ENCODE data around the gene PHOX2B.
"Not testable (repeated sequence)": the region's sequence is repeated elsewhere in the genome, so short reads cannot be mapped to it uniquely, and the experiment has no call there.

The PHOX2B gene

DNA sequence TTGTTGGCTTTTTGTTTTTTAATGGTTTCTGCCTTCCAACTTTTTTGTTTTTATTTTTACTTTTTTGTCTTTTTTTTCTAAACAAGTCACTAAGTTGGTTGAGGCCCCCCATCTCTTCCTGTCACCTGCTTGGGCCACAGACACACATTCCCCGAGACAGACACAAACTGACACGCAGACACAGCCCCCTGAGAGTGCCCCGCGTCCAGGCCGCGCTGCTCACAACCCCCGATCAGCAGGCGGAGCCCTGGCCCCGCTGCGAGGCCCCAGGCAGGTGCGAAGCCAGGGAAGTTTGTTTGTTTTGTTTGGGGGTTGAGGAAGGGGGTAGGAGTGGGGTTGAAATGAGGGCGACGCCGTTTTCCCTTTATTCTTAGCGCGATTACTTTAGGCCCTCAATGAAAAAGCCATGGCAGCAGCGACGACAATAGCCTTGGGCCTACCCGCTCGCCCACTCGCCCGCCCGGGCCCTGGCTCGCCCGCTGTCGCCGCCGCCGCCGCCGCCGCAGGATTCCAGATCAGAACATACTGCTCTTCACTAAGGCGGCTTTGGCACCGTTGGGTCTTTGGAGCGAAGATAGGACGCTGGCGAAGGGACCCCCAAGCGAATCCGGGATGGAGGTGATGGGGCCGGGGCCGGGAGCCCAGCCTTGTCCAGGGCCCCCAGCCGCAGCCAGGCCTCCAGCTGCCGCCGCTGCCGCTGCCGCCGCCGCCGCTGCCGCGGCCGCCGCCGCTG lies 3.1 kb downstream of the PHOX2B start:
- H3K23ac ChIP-seq (ENCODE audit: low read depth, low read length, poor library complexity) = no peak overlapping the region
- H2BK12ac ChIP-seq (ENCODE audit: low read length) = no peak overlapping the region
- peaks cover 43 to 99% (median 83%) of the 10 kb centered on the region in 3 experiments for H3K27me3 ChIP-seq (ENCODE audit: control insufficient read depth in 3 of 3, insufficient read depth in 3 of 3, low read depth in 1 of 3, low read length in 3 of 3)
- no peak overlapping the region for H3K18ac ChIP-seq (ENCODE audit: low read length)
- no peak overlapping the region for H4K8ac ChIP-seq (ENCODE audit: low read depth, low read length)
- peak overlapping the region in 1 of 2 donors; percentile 47 for H3K4me3 ChIP-seq (ENCODE audit: low read length in 2 of 2)
- H3K9me3 ChIP-seq (replicated peaks in 1 of 2; ENCODE audit: control insufficient read depth in 2 of 2, insufficient read depth in 1 of 2, low read depth in 1 of 2, low read length in 2 of 2) = peaks cover 13 to 17% of the 10 kb centered on the region in 2 donors
- H3K4ac ChIP-seq (ENCODE audit: low read length) = no peak overlapping the region
- no peak overlapping the region for H4K91ac ChIP-seq (ENCODE audit: low read depth, low read length, poor library complexity)
- WGBS, 2 donors (ENCODE audit: extremely low coverage in 2 of 2, insufficient read length in 2 of 2, insufficient replicate concordance in 1 of 2) = no CpG with 5 or more reads among the region's 54 CpGs
- H3K27ac ChIP-seq (replicated peaks; ENCODE audit: low read length) = no peak overlapping the region
- no peaks in the 10 kb centered on the region for H3K79me1 ChIP-seq (ENCODE audit: low read depth, low read length)
- H2AFZ ChIP-seq (ENCODE audit: low read length) = no peak overlapping the region
- H2BK120ac ChIP-seq (ENCODE audit: low read depth, low read length) = no peak overlapping the region
- H2BK5ac ChIP-seq (ENCODE audit: low read length) = no peak overlapping the region
- H3K9ac ChIP-seq (ENCODE audit: low read depth, low read length, poor library complexity) = no peak overlapping the region
- DNase-seq (ENCODE audit: low spot score) = no peak
- H2BK15ac ChIP-seq (ENCODE audit: low read length) = no peak overlapping the region
- no peaks in the 10 kb centered on the region for H3K36me3 ChIP-seq (replicated peaks in 1 of 2; ENCODE audit: control insufficient read depth in 2 of 2, insufficient read depth in 2 of 2, low read length in 2 of 2)
- no peak overlapping the region for H3K14ac ChIP-seq (ENCODE audit: low read length)
- H3K4me2 ChIP-seq (ENCODE audit: insufficient read depth, low read length, poor library complexity, severe bottlenecking) = peak overlapping the region; percentile 28
- no peaks in the 10 kb centered on the region for H3K4me1 ChIP-seq (ENCODE audit: control insufficient read depth in 2 of 2, insufficient read depth in 1 of 2, low read depth in 1 of 2, low read length in 2 of 2)
- H2AK5ac ChIP-seq (ENCODE audit: low read depth, low read length) = no peak overlapping the region

DNA sequence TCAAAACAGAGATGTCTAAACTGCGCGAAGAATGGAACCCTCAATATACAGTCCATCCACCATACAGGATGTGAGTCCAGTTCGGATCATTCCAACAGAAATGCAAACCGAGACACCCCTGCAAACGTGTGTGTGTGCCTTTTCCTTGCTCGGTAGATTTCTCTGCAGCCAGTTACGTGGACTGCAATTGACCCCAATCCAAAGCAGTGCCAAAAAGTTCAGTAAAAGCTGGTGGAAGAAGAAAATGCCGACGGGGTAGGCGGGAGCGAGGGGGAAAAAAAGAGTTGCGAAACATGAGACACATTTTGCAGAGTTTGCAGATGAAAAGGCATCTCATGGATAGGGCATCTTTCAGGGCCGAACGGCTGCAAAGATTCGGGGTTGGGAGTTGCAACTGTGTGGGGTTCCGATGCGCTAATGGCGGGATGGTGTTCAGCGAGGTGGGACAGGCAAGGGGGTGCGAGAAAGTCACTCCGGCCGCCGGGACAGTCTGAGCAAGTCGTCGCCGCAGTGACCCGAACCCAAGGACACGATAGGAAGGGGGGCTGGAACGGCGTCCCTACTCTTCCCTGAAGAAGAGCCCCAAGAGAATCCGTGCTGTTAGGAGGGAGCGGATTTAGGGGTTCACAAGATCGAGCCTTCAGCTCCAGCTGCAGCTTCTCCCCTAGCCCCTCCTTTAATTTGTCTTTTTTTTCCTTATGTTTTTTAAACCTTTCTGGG lies 3.8 kb downstream of the PHOX2B start:
- no peak overlapping the region for H3K18ac ChIP-seq (ENCODE audit: low read length)
- no peak overlapping the region for H3K14ac ChIP-seq (ENCODE audit: low read length)
- no peak overlapping the region for H4K91ac ChIP-seq (ENCODE audit: low read depth, low read length, poor library complexity)
- no peak overlapping the region for H2BK12ac ChIP-seq (ENCODE audit: low read length)
- no peak overlapping the region for H3K9ac ChIP-seq (ENCODE audit: low read depth, low read length, poor library complexity)
- H2AK5ac ChIP-seq (ENCODE audit: low read depth, low read length) = no peak overlapping the region
- no peak overlapping the region for H3K4ac ChIP-seq (ENCODE audit: low read length)
- no peaks in the 10 kb centered on the region for H3K36me3 ChIP-seq (replicated peaks in 1 of 2; ENCODE audit: control insufficient read depth in 2 of 2, insufficient read depth in 2 of 2, low read length in 2 of 2)
- H2BK120ac ChIP-seq (ENCODE audit: low read depth, low read length) = no peak overlapping the region
- H2AFZ ChIP-seq (ENCODE audit: low read length) = no peak overlapping the region
- H3K27me3 ChIP-seq (ENCODE audit: control insufficient read depth in 3 of 3, insufficient read depth in 3 of 3, low read depth in 1 of 3, low read length in 3 of 3) = peaks cover 41 to 99% (median 76%) of the 10 kb centered on the region in 3 experiments
- no peak overlapping the region for H3K4me3 ChIP-seq (ENCODE audit: low read length in 2 of 2)
- H4K8ac ChIP-seq (ENCODE audit: low read depth, low read length) = no peak overlapping the region
- H3K23ac ChIP-seq (ENCODE audit: low read depth, low read length, poor library complexity) = no peak overlapping the region
- peak; percentile 14 for DNase-seq (ENCODE audit: low spot score)
- WGBS, 2 donors (ENCODE audit: extremely low coverage in 2 of 2, insufficient read length in 2 of 2, insufficient replicate concordance in 1 of 2) = no CpG with 5 or more reads among the region's 33 CpGs
- H3K79me1 ChIP-seq (ENCODE audit: low read depth, low read length) = no peaks in the 10 kb centered on the region
- peaks cover 13 to 17% of the 10 kb centered on the region in 2 donors for H3K9me3 ChIP-seq (replicated peaks in 1 of 2; ENCODE audit: control insufficient read depth in 2 of 2, insufficient read depth in 1 of 2, low read depth in 1 of 2, low read length in 2 of 2)
- no peak overlapping the region for H3K4me2 ChIP-seq (ENCODE audit: insufficient read depth, low read length, poor library complexity, severe bottlenecking)
- no peaks in the 10 kb centered on the region for H3K4me1 ChIP-seq (ENCODE audit: control insufficient read depth in 2 of 2, insufficient read depth in 1 of 2, low read depth in 1 of 2, low read length in 2 of 2)
- H3K27ac ChIP-seq (replicated peaks; ENCODE audit: low read length) = no peak overlapping the region
- no peak overlapping the region for H2BK15ac ChIP-seq (ENCODE audit: low read length)
- no peak overlapping the region for H2BK5ac ChIP-seq (ENCODE audit: low read length)

DNA sequence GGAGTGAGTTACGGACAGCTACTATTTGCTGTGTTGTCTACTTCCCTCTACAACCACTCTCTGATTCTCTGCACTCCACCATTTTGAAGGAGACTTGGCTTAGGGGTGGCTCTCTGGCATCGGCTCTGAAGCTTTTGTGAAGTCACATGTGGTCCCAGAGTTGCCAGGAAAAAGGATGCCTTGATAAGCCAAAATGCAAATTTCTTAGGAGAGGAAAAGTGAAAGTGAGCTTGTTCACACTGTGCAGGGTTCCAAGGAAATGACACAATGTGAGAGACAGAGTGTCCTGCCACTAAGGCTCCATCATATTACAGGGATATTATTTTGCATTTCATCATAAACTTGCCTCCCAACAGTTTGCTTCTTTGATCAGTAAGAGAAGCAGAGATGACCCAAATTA lies 7.2 kb downstream of the PHOX2B start:
- no peaks in the 10 kb centered on the region for H3K4me1 ChIP-seq (ENCODE audit: control insufficient read depth in 2 of 2, insufficient read depth in 1 of 2, low read depth in 1 of 2, low read length in 2 of 2)
- no peak overlapping the region for H2BK5ac ChIP-seq (ENCODE audit: low read length)
- no peaks in the 10 kb centered on the region for H3K36me3 ChIP-seq (replicated peaks in 1 of 2; ENCODE audit: control insufficient read depth in 2 of 2, insufficient read depth in 2 of 2, low read length in 2 of 2)
- H4K8ac ChIP-seq (ENCODE audit: low read depth, low read length) = no peak overlapping the region
- H2BK15ac ChIP-seq (ENCODE audit: low read length) = no peak overlapping the region
- no peak for DNase-seq (ENCODE audit: low spot score)
- H2AK5ac ChIP-seq (ENCODE audit: low read depth, low read length) = no peak overlapping the region
- H3K23ac ChIP-seq (ENCODE audit: low read depth, low read length, poor library complexity) = no peak overlapping the region
- H3K9me3 ChIP-seq (replicated peaks in 1 of 2; ENCODE audit: control insufficient read depth in 2 of 2, insufficient read depth in 1 of 2, low read depth in 1 of 2, low read length in 2 of 2) = peaks cover 13 to 17% of the 10 kb centered on the region in 2 donors
- H3K4me3 ChIP-seq (ENCODE audit: low read length in 2 of 2) = no peak overlapping the region
- H2BK120ac ChIP-seq (ENCODE audit: low read depth, low read length) = no peak overlapping the region
- no peaks in the 10 kb centered on the region for H3K79me1 ChIP-seq (ENCODE audit: low read depth, low read length)
- H3K14ac ChIP-seq (ENCODE audit: low read length) = no peak overlapping the region
- H3K4me2 ChIP-seq (ENCODE audit: insufficient read depth, low read length, poor library complexity, severe bottlenecking) = no peak overlapping the region
- no CpG with 5 or more reads among the region's 2 CpGs for WGBS, 2 donors (ENCODE audit: extremely low coverage in 2 of 2, insufficient read length in 2 of 2, insufficient replicate concordance in 1 of 2)
- H2BK12ac ChIP-seq (ENCODE audit: low read length) = no peak overlapping the region
- peaks cover 25 to 81% (median 43%) of the 10 kb centered on the region in 3 experiments for H3K27me3 ChIP-seq (ENCODE audit: control insufficient read depth in 3 of 3, insufficient read depth in 3 of 3, low read depth in 1 of 3, low read length in 3 of 3)
- no peak overlapping the region for H3K9ac ChIP-seq (ENCODE audit: low read depth, low read length, poor library complexity)
- no peak overlapping the region for H3K18ac ChIP-seq (ENCODE audit: low read length)
- no peak overlapping the region for H2AFZ ChIP-seq (ENCODE audit: low read length)
- no peak overlapping the region for H3K4ac ChIP-seq (ENCODE audit: low read length)
- H3K27ac ChIP-seq (replicated peaks; ENCODE audit: low read length) = no peak overlapping the region
- H4K91ac ChIP-seq (ENCODE audit: low read depth, low read length, poor library complexity) = no peak overlapping the region

DNA sequence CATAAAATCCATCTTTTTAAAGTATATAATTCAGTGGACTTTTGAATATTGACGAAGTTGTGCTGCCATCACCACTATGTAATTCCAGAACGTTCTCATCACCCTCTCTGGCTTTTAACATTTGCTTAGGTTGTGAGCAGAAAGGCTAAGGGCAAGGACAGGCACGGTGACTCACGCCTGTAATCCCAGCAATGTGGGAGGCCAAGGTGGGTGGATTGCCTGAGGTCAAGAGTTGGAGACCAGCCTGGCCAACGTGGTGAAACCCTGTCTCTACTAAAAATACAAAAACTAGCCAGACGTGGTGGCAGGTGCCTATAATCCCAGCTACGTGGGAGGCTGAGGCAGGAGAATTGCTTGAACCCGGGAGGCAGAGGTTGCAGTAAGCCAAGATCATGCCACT lies 11.0 kb downstream of the PHOX2B start:
- H3K9me3 ChIP-seq (replicated peaks in 1 of 2; ENCODE audit: control insufficient read depth in 2 of 2, insufficient read depth in 1 of 2, low read depth in 1 of 2, low read length in 2 of 2); H2BK15ac ChIP-seq (ENCODE audit: low read length); H4K91ac ChIP-seq (ENCODE audit: low read depth, low read length, poor library complexity); H3K4me1 ChIP-seq (ENCODE audit: control insufficient read depth in 2 of 2, insufficient read depth in 1 of 2, low read depth in 1 of 2, low read length in 2 of 2); H2AFZ ChIP-seq (ENCODE audit: low read length); H2BK12ac ChIP-seq (ENCODE audit: low read length); DNase-seq (ENCODE audit: low spot score); H3K4me2 ChIP-seq (ENCODE audit: insufficient read depth, low read length, poor library complexity, severe bottlenecking); H4K8ac ChIP-seq (ENCODE audit: low read depth, low read length); H3K14ac ChIP-seq (ENCODE audit: low read length); H3K4me3 ChIP-seq (ENCODE audit: low read length in 2 of 2); H3K4ac ChIP-seq (ENCODE audit: low read length); H2AK5ac ChIP-seq (ENCODE audit: low read depth, low read length); H3K36me3 ChIP-seq (replicated peaks in 1 of 2; ENCODE audit: control insufficient read depth in 2 of 2, insufficient read depth in 2 of 2, low read length in 2 of 2); H3K27ac ChIP-seq (replicated peaks; ENCODE audit: low read length); H3K9ac ChIP-seq (ENCODE audit: low read depth, low read length, poor library complexity); H2BK120ac ChIP-seq (ENCODE audit: low read depth, low read length); H2BK5ac ChIP-seq (ENCODE audit: low read length); H3K79me1 ChIP-seq (ENCODE audit: low read depth, low read length); H3K23ac ChIP-seq (ENCODE audit: low read depth, low read length, poor library complexity); H3K18ac ChIP-seq (ENCODE audit: low read length): not testable (repeated sequence)
- H3K27me3 ChIP-seq (ENCODE audit: control insufficient read depth in 3 of 3, insufficient read depth in 3 of 3, low read depth in 1 of 3, low read length in 3 of 3) = peaks cover 0 to 52% (median 9%) of the 10 kb centered on the region in 3 experiments
- WGBS, 2 donors (ENCODE audit: extremely low coverage in 2 of 2, insufficient read length in 2 of 2, insufficient replicate concordance in 1 of 2) = no CpG with 5 or more reads among the region's 8 CpGs
